Esophagus squamous epithelium (tissue), 5 donors: ENCODE data around the gene ATPAF2. TPM values are rescaled to one million over a fixed set of nuclear protein-coding genes. Genes with fewer than 3 reads are reported as not detected.

Experiments used
- DNase-seq: peaks from one replicate; lab custom pipeline; 2025; lab: John Stamatoyannopoulos, UW
- H3K27ac ChIP-seq, 4 donors: fragments of 200-600 bp; sonication (generic); one replicate each; pipeline ENCODE4 v1.5.1; 2016 to 2019; ENCODE audit warnings: mild to moderate bottlenecking in 1 of 4
- H3K27me3 ChIP-seq, 4 donors: fragments of 200-600 bp; sonication (generic); 1 replicate in 3 of 4; 2 replicates in 1 of 4; pipeline versions ENCODE4 v1.5.1 to v1.6.0; 2017 to 2021; ENCODE audit warnings: antibody characterized with exemption in 1 of 4
- H3K36me3 ChIP-seq, 3 donors: fragments of 200-600 bp; sonication (generic); one replicate each; pipeline ENCODE4 v1.5.1; 2016 to 2019
- H3K4me1 ChIP-seq, 3 donors: fragments of 200-600 bp; sonication (generic); one replicate each; pipeline ENCODE4 v1.5.1; 2017 to 2019
- H3K4me3 ChIP-seq, 4 donors: fragments of 200-600 bp; sonication (generic); 1 replicate in 3 of 4; 2 replicates in 1 of 4; pipeline ENCODE4 v1.5.1; 2016 to 2019; ENCODE audit warnings: mild to moderate bottlenecking in 2 of 4, moderate library complexity in 1 of 4
- H3K9me3 ChIP-seq, 3 donors: fragments of 200-600 bp; sonication (generic); one replicate each; pipeline ENCODE4 v1.5.1; 2016 to 2019
- POLR2A ChIP-seq, 4 donors: fragments of 450-650 bp; IDR thresholded peaks; one replicate each; pipeline ENCODE4 v1.6.1; 2017; ENCODE audit warnings: antibody characterized with exemption in 4 of 4, mild to moderate bottlenecking in 4 of 4, moderate library complexity in 3 of 4
- WGBS, 2 donors: methylation state at CpG; one replicate each; pipeline ENCODE4 v1.1.5; 2018; 5-methylcytosine and 5-hydroxymethylcytosine counted together
- intact Hi-C: fragments of 100-400 bp; cut with DNase I; formaldehyde crosslinking; loops from one replicate; pipeline ENCODE4 v1.15.0; 2022
- total RNA-seq, 4 donors: library from RNA; depleted of rRNA; stranded (reverse); fragments of >200 nt; gene quantifications; one replicate each; pipeline ENCODE4 v1.1.0, GENCODE V29; 2016
- TF ChIP-seq, protein P1 (sequence below), 6 experiments: fragments of 450-650 bp in 4 of 6; fragments of 200-600 bp in 2 of 6; sonication (generic) in 2 of 6; IDR thresholded peaks; one replicate each; pipeline ENCODE4 v1.5.1; 2016 to 2019; ENCODE audit warnings: antibody characterized with exemption in 6 of 6, mild to moderate bottlenecking in 4 of 6, moderate library complexity in 4 of 6
- donor health status: DM: yes; HTN: yes; CAD: no.

The ATPAF2 gene
- total RNA-seq, 4 donors from 2014 or later, result 15.8 to 26.9 (median 20.7) TPM

DNA sequence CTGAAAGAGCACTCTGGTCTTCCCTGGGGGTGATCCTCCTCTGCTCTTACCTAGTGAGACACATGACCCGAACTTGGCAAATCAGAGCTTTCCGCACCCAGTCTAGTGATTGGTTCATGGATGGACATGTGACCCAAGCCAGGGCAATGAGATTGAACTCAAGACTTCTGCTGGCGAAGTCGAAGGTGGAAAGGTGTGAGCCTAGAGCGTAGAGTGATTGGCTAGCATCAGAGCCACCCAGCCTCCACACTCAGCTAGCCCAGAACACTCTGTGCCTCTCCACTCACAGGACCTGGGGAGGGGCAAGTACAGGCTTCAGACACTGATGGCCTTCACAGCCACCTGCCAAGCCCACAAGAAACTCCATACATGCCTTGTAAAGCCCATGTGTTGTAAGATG, 17.6 kb downstream of the ATPAF2 start:
- Histone ChIP-seq H3K4me3 (no peak overlapping the region), H3K9me3 (no peaks in the 10 kb centered on the region), H3K27me3 (no peaks in the 10 kb centered on the region), H3K27ac (no peak overlapping the region), H3K36me3 (peaks cover 0 to 83% (median 0%) of the 10 kb centered on the region in 3 donors), H3K4me1 (peaks cover 0 to 22% (median 0%) of the 10 kb centered on the region in 3 donors)
- no peak for TF ChIP-seq POLR2A (IDR thresholded peaks at IDR 0.05)
- TF ChIP-seq, protein P1, sequence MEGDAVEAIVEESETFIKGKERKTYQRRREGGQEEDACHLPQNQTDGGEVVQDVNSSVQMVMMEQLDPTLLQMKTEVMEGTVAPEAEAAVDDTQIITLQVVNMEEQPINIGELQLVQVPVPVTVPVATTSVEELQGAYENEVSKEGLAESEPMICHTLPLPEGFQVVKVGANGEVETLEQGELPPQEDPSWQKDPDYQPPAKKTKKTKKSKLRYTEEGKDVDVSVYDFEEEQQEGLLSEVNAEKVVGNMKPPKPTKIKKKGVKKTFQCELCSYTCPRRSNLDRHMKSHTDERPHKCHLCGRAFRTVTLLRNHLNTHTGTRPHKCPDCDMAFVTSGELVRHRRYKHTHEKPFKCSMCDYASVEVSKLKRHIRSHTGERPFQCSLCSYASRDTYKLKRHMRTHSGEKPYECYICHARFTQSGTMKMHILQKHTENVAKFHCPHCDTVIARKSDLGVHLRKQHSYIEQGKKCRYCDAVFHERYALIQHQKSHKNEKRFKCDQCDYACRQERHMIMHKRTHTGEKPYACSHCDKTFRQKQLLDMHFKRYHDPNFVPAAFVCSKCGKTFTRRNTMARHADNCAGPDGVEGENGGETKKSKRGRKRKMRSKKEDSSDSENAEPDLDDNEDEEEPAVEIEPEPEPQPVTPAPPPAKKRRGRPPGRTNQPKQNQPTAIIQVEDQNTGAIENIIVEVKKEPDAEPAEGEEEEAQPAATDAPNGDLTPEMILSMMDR (IDR thresholded peaks at IDR 0.05), result no peak
- DNase-seq, result no peak
- 87 to 88% methylated on average over 3 to 4 of the region's 5 CpGs for WGBS, 2 donors
- intact Hi-C loops, result no loop called here

DNA sequence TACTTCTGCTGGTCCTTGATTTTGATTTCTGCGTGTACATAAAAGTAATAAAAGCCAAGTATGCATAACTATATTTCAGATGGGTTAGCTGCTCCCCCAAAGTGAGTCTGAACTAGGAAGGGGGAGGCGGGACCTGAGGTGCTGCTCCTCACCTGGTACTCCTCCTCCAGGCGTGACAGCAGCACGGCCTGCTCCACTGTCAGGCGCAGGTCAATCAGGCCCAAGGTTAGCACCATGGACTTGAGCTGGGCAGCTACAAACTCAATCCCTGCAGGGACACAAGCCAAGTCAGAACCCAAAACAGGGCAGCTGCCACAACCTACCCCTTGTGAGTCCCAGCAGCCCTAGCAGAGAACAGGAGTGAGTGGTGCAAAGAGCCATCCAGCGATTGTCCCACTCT, 18.0 kb downstream of the ATPAF2 start:
- 91 to 100% methylated on average over 1 to 5 of the region's 6 CpGs for WGBS, 2 donors
- H3K9me3 ChIP-seq, result no peaks in the 10 kb centered on the region
- peaks cover 0 to 81% (median 0%) of the 10 kb centered on the region in 3 donors for H3K36me3 ChIP-seq
- H3K4me1 ChIP-seq, result peaks cover 0 to 18% (median 0%) of the 10 kb centered on the region in 3 donors
- intact Hi-C loops, result no loop called here
- no peak for TF ChIP-seq POLR2A (IDR thresholded peaks at IDR 0.05)
- TF ChIP-seq, protein P1 (IDR thresholded peaks at IDR 0.05), result no peak
- no peak for DNase-seq
- H3K27me3 ChIP-seq, result no peaks in the 10 kb centered on the region
- H3K4me3 ChIP-seq, result no peak overlapping the region
- H3K27ac ChIP-seq, result no peak overlapping the region

DNA sequence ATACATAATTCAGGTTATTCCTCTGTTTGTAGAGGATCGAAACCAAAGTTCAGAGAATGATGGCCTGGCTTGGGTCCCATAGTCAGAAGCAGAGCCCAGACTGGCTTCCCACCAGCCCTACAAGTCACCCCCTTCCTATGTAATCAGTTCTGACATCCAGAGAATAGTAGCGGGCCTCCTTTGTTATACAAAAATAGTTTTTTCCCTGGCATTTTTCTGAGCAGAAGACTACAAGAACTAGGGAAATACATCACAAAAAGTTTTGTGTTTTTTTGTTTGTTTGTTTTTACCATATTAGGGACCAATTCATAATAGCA, 19.2 kb downstream of the ATPAF2 start:
- no peak for DNase-seq
- Histone ChIP-seq H3K4me3 (no peak overlapping the region), H3K4me1 (peaks cover 0 to 10% (median 0%) of the 10 kb centered on the region in 3 donors), H3K27ac (no peak overlapping the region), H3K27me3 (no peaks in the 10 kb centered on the region), H3K9me3 (no peaks in the 10 kb centered on the region), H3K36me3 (peaks cover 3 to 84% (median 4%) of the 10 kb centered on the region in 3 donors)
- no peak for TF ChIP-seq POLR2A (IDR thresholded peaks at IDR 0.05)
- TF ChIP-seq, protein P1 (IDR thresholded peaks at IDR 0.05), result no peak
- 75 to 89% methylated on average over 2 of the region's 2 CpGs for WGBS, 2 donors
- intact Hi-C loops, result loop anchor here (10.0 kb wide), 1 partner anchor 125 kb away; no protein-coding TSS in a partner anchor

DNA sequence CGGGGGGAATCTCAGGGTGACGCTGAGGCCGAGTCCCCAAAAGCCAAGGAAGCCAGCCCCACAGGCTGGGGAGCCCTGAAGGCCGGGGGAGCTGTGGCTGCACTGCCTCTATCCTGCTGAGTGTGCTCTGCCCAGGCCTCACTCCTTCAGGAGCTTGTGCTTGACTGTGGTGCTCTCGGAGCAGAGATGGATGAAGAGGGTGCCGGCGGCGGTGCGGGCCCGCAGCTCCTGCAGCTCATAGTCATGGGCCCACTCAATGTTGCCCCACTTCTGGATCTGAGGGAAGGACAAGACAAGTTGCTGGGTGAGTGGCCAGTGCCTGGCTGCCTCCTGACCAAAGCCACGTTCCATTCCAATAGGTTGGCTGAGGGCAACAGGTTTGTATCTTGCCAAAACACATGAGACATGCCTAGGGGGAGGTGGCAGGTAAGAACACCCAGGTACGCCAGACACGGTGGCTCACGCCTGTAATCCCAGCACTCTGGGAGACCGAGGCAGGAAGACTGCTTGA, 20.5 kb downstream of the ATPAF2 start:
- Histone ChIP-seq H3K4me3 (no peak overlapping the region), H3K9me3 (no peaks in the 10 kb centered on the region), H3K36me3 (peaks cover 3 to 75% (median 4%) of the 10 kb centered on the region in 3 donors), H3K27me3 (no peaks in the 10 kb centered on the region), H3K27ac (no peak overlapping the region), H3K4me1 (peaks cover 0 to 10% (median 0%) of the 10 kb centered on the region in 3 donors)
- intact Hi-C loops, result loop anchor here (10.0 kb wide), 1 partner anchor 124 kb away; no protein-coding TSS in a partner anchor
- 98 to 100% methylated on average over 4 to 8 of the region's 15 CpGs for WGBS, 2 donors
- DNase-seq, result no peak
- TF ChIP-seq, protein P1 (IDR thresholded peaks at IDR 0.05), result no peak
- TF ChIP-seq POLR2A (IDR thresholded peaks at IDR 0.05), result no peak

DNA sequence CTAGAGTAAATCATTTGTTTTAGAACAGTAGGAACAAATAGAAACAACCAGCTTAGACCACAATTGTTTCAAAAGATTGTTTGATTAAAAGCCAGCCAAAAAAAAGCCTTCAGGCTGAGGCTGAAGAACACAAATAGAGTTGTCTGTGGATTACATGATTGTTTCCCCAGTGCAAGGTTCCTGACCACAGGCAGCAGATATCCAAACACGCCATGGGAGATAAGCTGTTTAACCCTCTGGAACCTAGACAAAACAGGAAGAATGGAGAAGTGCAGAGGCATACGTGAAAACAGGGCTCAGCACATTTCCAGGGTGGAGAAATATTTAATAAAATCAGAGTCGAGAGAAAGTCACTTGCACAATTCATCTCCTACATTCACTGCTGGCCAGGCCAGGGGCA, 21.0 kb downstream of the ATPAF2 start:
- no peak for DNase-seq
- intact Hi-C loops, result loop anchor here (10.0 kb wide), 1 partner anchor 123 kb away; no protein-coding TSS in a partner anchor
- WGBS, 2 donors, result 61 to 72% methylated on average over 3 of the region's 3 CpGs
- Histone ChIP-seq H3K27me3 (no peaks in the 10 kb centered on the region), H3K27ac (no peak overlapping the region), H3K9me3 (no peaks in the 10 kb centered on the region), H3K4me3 (no peak overlapping the region), H3K36me3 (peaks cover 3 to 72% (median 4%) of the 10 kb centered on the region in 3 donors), H3K4me1 (peaks cover 0 to 10% (median 0%) of the 10 kb centered on the region in 3 donors)
- no peak for TF ChIP-seq POLR2A (IDR thresholded peaks at IDR 0.05)
- TF ChIP-seq, protein P1 (IDR thresholded peaks at IDR 0.05), result no peak
